MM.1S (cell line): ENCODE results near the gene CUL3.

Experiments used
- DNase-seq: peaks from one replicate; pipeline ENCODE4 v3.0.0-alpha.2; 2015
- H2AFZ ChIP-seq: fragments of 300-600 bp; sonication (generic); 2 replicates; pipeline ENCODE4 v1.6.0; 2016; ENCODE audit warnings: antibody characterized with exemption, low read length
- H3F3A ChIP-seq: fragments of 300-600 bp; sonication (generic); 2 replicates; pipeline ENCODE4 v1.6.1; 2016; ENCODE audit warnings: mild to moderate bottlenecking, antibody characterized with exemption, low read length, moderate library complexity, mixed read lengths; ENCODE audit not compliant: insufficient read depth
- H3K27ac ChIP-seq: fragments of 300-600 bp; sonication (generic); 2 replicates; pipeline ENCODE4 v1.5.1; 2016; ENCODE audit warnings: mild to moderate bottlenecking, low read length
- H3K27me3 ChIP-seq: fragments of 300-600 bp; sonication (generic); replicated peaks from 2 replicates; pipeline ENCODE4 v1.6.0; 2016; ENCODE audit warnings: low read length; ENCODE audit not compliant: insufficient read depth
- H3K36me3 ChIP-seq: fragments of 300-600 bp; sonication (generic); replicated peaks from 2 replicates; pipeline ENCODE4 v1.6.1; 2016; ENCODE audit warnings: mild to moderate bottlenecking, low read length, mixed read lengths; ENCODE audit not compliant: insufficient read depth
- H3K4me1 ChIP-seq: fragments of 300-600 bp; sonication (generic); 2 replicates; pipeline ENCODE4 v1.6.1; 2016; ENCODE audit warnings: low read length, mixed read lengths
- H3K4me2 ChIP-seq: fragments of 300-600 bp; sonication (generic); 2 replicates; pipeline ENCODE4 v1.6.0; 2016; ENCODE audit warnings: low read depth, low read length
- H3K4me3 ChIP-seq: fragments of 300-600 bp; sonication (generic); 2 replicates; pipeline ENCODE4 v1.5.1; 2016; ENCODE audit warnings: low read length, mixed read lengths
- H3K79me2 ChIP-seq: fragments of 300-600 bp; sonication (generic); 2 replicates; pipeline ENCODE4 v1.6.1; 2016; ENCODE audit warnings: mixed run types, low read length, mixed read lengths
- H3K9ac ChIP-seq: fragments of 300-600 bp; sonication (generic); 2 replicates; pipeline ENCODE4 v1.6.1; 2016; ENCODE audit warnings: low read length, mixed read lengths
- H3K9me2 ChIP-seq: fragments of 300-600 bp; sonication (generic); replicated peaks from 2 replicates; pipeline ENCODE4 v1.6.1; 2016; ENCODE audit warnings: mild to moderate bottlenecking, low read length, mixed read lengths; ENCODE audit not compliant: insufficient read depth
- H3K9me3 ChIP-seq: fragments of 300-600 bp; sonication (generic); replicated peaks from 2 replicates; pipeline ENCODE4 v1.6.1; 2016; ENCODE audit warnings: mild to moderate bottlenecking, low read length, mixed read lengths; ENCODE audit not compliant: insufficient read depth
- H4K20me1 ChIP-seq: fragments of 300-600 bp; sonication (generic); 2 replicates; pipeline ENCODE4 v1.6.1; 2016; ENCODE audit warnings: mild to moderate bottlenecking, low read length, moderate library complexity, mixed read lengths; ENCODE audit not compliant: insufficient read depth
- EZH2 ChIP-seq: fragments of 300-600 bp; sonication (generic); optimal IDR thresholded peaks from 2 replicates; pipeline ENCODE3; 2017; ENCODE audit warnings: low read depth, mild to moderate bottlenecking, antibody characterized with exemption, low read length, mixed read lengths
- EZH2phosphoT487 ChIP-seq: fragments of 300-600 bp; sonication (generic); IDR thresholded peaks from 2 replicates; pipeline ENCODE4 v1.6.1; 2018; ENCODE audit warnings: antibody characterized with exemption, low read length
- TF ChIP-seq, protein P1 (sequence below): fragments of 300-600 bp; sonication (generic); IDR thresholded peaks from 2 replicates; pipeline ENCODE4 v1.5.1; 2016; ENCODE audit warnings: antibody characterized with exemption, low read length, mixed read lengths

CUL3 gene

DNA sequence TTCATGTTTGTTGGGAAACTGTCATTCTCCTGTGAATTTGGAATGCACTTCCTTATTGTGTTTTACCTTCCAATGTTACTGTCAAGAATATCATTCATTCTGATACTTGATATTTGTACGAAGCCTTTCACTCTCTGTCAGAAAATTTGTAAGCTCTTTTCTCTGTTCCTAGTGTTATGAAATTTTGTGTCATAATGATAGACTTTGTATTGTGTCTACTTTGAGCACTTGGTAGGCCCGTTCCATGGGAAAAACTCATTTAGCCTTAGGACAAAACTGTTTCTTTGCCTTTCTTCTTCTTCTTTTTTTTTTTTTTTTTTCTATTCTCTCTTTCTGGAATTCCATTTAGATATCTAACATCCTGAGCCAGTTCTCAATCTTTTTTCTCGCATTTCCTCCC is 131.3 kb downstream of the CUL3 start:
- Histone ChIP-seq H3K9ac (no peak overlapping the region), H3K27ac (no peak overlapping the region), H3K4me2 (no peak overlapping the region), H3K9me3 (no peaks in the 10 kb centered on the region), H3K4me3 (no peak overlapping the region), H3K9me2 (no peaks in the 10 kb centered on the region), H3F3A (no peaks in the 10 kb centered on the region), H3K4me1 (no peaks in the 10 kb centered on the region), H2AFZ (no peak overlapping the region), H3K36me3 (no peaks in the 10 kb centered on the region), H3K79me2 (no peaks in the 10 kb centered on the region), H4K20me1 (no peaks in the 10 kb centered on the region), H3K27me3 (no peaks in the 10 kb centered on the region)
- TF ChIP-seq, protein P1, sequence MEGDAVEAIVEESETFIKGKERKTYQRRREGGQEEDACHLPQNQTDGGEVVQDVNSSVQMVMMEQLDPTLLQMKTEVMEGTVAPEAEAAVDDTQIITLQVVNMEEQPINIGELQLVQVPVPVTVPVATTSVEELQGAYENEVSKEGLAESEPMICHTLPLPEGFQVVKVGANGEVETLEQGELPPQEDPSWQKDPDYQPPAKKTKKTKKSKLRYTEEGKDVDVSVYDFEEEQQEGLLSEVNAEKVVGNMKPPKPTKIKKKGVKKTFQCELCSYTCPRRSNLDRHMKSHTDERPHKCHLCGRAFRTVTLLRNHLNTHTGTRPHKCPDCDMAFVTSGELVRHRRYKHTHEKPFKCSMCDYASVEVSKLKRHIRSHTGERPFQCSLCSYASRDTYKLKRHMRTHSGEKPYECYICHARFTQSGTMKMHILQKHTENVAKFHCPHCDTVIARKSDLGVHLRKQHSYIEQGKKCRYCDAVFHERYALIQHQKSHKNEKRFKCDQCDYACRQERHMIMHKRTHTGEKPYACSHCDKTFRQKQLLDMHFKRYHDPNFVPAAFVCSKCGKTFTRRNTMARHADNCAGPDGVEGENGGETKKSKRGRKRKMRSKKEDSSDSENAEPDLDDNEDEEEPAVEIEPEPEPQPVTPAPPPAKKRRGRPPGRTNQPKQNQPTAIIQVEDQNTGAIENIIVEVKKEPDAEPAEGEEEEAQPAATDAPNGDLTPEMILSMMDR: no peak
- no peak for TF ChIP-seq EZH2
- no peak for TF ChIP-seq EZH2phosphoT487
- DNase-seq: no peak

DNA sequence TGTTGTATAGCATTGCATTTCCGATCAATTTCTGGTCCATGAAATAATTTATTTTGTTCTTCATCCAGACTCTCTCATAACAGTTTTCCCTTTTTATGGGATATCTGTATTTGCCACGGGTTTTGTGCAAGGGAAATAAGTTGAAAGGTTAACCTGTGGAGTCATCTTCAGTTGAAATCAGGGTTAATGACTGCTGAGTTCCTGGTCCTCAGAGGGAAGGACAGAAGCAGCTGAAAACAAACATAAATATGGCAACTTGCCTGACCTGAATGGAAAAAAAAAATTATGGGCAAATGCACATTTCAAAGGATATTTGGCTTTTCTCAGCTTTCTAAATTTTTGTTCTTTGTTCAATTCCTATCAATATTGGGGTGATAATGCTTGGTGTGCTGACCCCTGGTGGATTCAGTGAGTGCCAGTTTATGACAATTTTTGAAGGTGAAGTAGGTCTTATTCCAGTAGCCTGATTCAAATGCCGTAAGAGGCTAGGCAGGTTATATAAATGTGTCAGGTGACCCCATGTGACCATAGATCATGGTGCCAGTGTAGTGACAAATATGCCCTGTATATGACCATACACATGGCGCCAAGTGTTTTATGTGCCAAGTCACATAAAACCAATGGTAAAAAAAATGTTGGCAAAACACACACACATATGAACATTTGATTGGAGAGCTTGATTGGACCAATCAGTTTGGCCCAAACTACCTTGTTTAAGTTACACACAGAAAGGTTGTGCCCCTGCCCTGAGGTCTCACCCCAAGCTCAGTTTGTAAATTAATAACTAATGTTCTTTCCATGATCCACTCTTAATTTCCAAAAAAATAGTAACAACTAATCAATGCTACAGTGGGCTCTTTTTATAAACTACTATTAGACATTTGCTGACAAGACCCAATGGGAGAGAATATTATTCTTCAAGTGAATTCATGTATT is 135.7 kb downstream of the CUL3 start:
- no peak for DNase-seq
- no peaks in the 10 kb centered on the region for H3K27me3 ChIP-seq
- no peaks in the 10 kb centered on the region for H4K20me1 ChIP-seq
- H3K79me2 ChIP-seq: no peaks in the 10 kb centered on the region
- H3K9ac ChIP-seq: no peak overlapping the region
- TF ChIP-seq, protein P1: peak; percentile 51
- no peak for TF ChIP-seq EZH2phosphoT487
- H3K9me2 ChIP-seq: no peaks in the 10 kb centered on the region
- H3K4me1 ChIP-seq: no peaks in the 10 kb centered on the region
- H3F3A ChIP-seq: no peaks in the 10 kb centered on the region
- no peak overlapping the region for H2AFZ ChIP-seq
- H3K27ac ChIP-seq: no peak overlapping the region
- H3K4me3 ChIP-seq: no peak overlapping the region
- no peak overlapping the region for H3K4me2 ChIP-seq
- H3K9me3 ChIP-seq: no peaks in the 10 kb centered on the region
- no peaks in the 10 kb centered on the region for H3K36me3 ChIP-seq

DNA sequence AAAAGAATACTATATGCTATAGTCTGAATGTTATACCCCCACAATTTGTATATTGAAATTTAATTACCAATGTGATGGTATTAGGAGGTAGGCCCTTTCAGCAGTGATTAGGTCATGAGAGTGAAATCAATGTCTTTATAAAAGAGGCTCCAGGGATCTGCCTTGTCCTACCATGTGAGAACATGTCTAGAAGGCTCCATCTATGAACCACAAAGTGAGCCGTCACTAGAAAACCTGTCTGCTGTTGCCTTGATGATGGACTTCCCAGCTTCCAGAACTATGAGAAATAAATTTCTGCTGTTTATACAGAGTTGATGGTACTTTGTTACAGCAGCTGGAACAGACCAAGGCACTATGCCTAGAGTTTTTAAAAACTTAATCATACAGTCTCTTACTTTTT is 136.9 kb downstream of the CUL3 start:
- Histone ChIP-seq H3K9ac (no peak overlapping the region), H3F3A (no peaks in the 10 kb centered on the region), H3K4me3 (no peak overlapping the region), H3K27ac (no peak overlapping the region), H3K4me1 (no peaks in the 10 kb centered on the region), H3K4me2 (no peak overlapping the region), H3K9me2 (no peaks in the 10 kb centered on the region), H3K79me2 (no peaks in the 10 kb centered on the region), H3K27me3 (no peaks in the 10 kb centered on the region), H3K36me3 (no peaks in the 10 kb centered on the region), H4K20me1 (no peaks in the 10 kb centered on the region), H2AFZ (no peak overlapping the region), H3K9me3 (no peaks in the 10 kb centered on the region)
- DNase-seq: no peak
- TF ChIP-seq EZH2phosphoT487 (no peak), EZH2 (no peak)
- TF ChIP-seq, protein P1: no peak
